K562 (cell line): ENCODE data around the gene PPARG. TPM values are rescaled to one million over a fixed set of nuclear protein-coding genes. Genes with fewer than 3 reads are reported as not detected.

Experiments
- ATAC-seq: fragments of 200-7000 bp; cut with Tn5 transposase; 3 replicates; pipeline ENCODE4 v1.9.1; 2020; ENCODE audit warnings: moderate library complexity
- BruUV-seq: library from RNA; stranded (reverse); fragments of 400-500 nt; replicated peaks from 2 replicates; lab custom pipeline; 2021; lab: Mats Ljungman, UMichigan
- CTCF ChIA-PET: fragments of 300-600 bp; formaldehyde crosslinking; extraction: SDS; loops from one replicate; lab custom pipeline; 2021; ENCODE audit warnings: low intra/inter-chr PET ratio; lab: Yijun Ruan, JAX
- POLR2A ChIA-PET: fragments of 300-600, 350-650 bp; sonication (Branson Sonifier 250); formaldehyde crosslinking; extraction: SDS; loops from one replicate; lab custom pipeline; 2021; ENCODE audit warnings: antibody characterized with exemption, inconsistent platforms; lab: Yijun Ruan, JAX
- DNase-seq, 4 experiments: peaks; one replicate each; pipeline versions ENCODE4 v3.0.0 to v3.0.0-alpha.2; 2011 to 2018; ENCODE audit warnings: low spot score in 3 of 4, mixed read lengths in 3 of 4; ENCODE audit errors: extremely low read depth in 1 of 4
- FAIRE-seq: peaks from 2 replicates; lab custom pipeline; 2011; peaks lifted over from hg19 to GRCh38; lab: Jason Lieb, UNC
- H2AFZ ChIP-seq: 2 replicates; pipeline ENCODE4 v1.6.0; 2011; ENCODE audit warnings: low read depth, low read length, control low read depth, inconsistent platforms
- H3K27ac ChIP-seq: fragments of 200-600 bp; 3 replicates; pipeline ENCODE4 v1.8.0; 2011; ENCODE audit warnings: low read depth, mild to moderate bottlenecking, control low read depth, inconsistent platforms, low read length, moderate library complexity, mixed read lengths; ENCODE audit errors: extremely low read depth
- H3K27me3 ChIP-seq, 2 experiments: fragments of 300-600 bp in 1 of 2; 2 replicates in 1 of 2; 3 replicates in 1 of 2; pipeline versions ENCODE4 v1.6.0 to v1.8.0; 2011; ENCODE audit warnings: inconsistent platforms in 2 of 2, low read length in 2 of 2, mild to moderate bottlenecking in 1 of 2, mixed read lengths in 1 of 2, moderate library complexity in 1 of 2; ENCODE audit not compliant: control insufficient read depth in 2 of 2, insufficient read depth in 2 of 2
- H3K36me3 ChIP-seq: fragments of 300-600 bp; 3 replicates; pipeline ENCODE4 v1.8.0; 2011; ENCODE audit warnings: mild to moderate bottlenecking, low read length, inconsistent platforms; ENCODE audit not compliant: control insufficient read depth, insufficient read depth
- H3K4me1 ChIP-seq, 2 experiments: fragments of 200-600 bp in 1 of 2; replicated peaks in 1 of 2; 2 replicates in 1 of 2; 3 replicates in 1 of 2; pipeline versions ENCODE4 v1.5.1 to v1.8.0; 2011; ENCODE audit warnings: inconsistent platforms in 2 of 2, low read length in 2 of 2, mild to moderate bottlenecking in 1 of 2, mixed read lengths in 1 of 2, moderate library complexity in 1 of 2; ENCODE audit not compliant: control insufficient read depth in 2 of 2, insufficient read depth in 2 of 2
- H3K4me2 ChIP-seq: 2 replicates; pipeline ENCODE4 v1.6.1; 2011; ENCODE audit warnings: low read length, control low read depth, inconsistent platforms, mixed read lengths; ENCODE audit not compliant: insufficient read depth
- H3K4me3 ChIP-seq: fragments of 200-600 bp; sonication (generic), shearing (Covaris generic); 2 replicates; pipeline ENCODE4 v1.5.1; 2016; ENCODE audit warnings: control low read depth, inconsistent platforms
- H3K79me2 ChIP-seq: fragments of 200-600 bp; 3 replicates; pipeline ENCODE4 v1.8.0; 2011; ENCODE audit warnings: low read length, inconsistent platforms; ENCODE audit not compliant: control insufficient read depth, insufficient read depth
- H3K9ac ChIP-seq, 2 experiments: 2 replicates each; pipeline versions ENCODE4 v1.6.0 to v1.6.1; 2011; ENCODE audit warnings: low read depth in 2 of 2, low read length in 2 of 2, control low read depth in 1 of 2, inconsistent platforms in 1 of 2, mild to moderate bottlenecking in 1 of 2, mixed read lengths in 1 of 2; ENCODE audit not compliant: insufficient read depth in 1 of 2
- H3K9me1 ChIP-seq: one replicate; pipeline ENCODE4 v1.6.0; 2011; ENCODE audit warnings: inconsistent platforms, mild to moderate bottlenecking, low read length, moderate library complexity; ENCODE audit not compliant: control insufficient read depth, insufficient read depth
- H3K9me3 ChIP-seq: replicated peaks from 2 replicates; pipeline ENCODE4 v1.5.1; 2011; ENCODE audit warnings: low read depth, low read length, inconsistent platforms; ENCODE audit not compliant: control insufficient read depth, insufficient read depth
- H4K20me1 ChIP-seq: replicated peaks from 2 replicates; pipeline ENCODE4 v1.6.1; 2011; ENCODE audit warnings: low read length, inconsistent platforms, mixed read lengths; ENCODE audit not compliant: control insufficient read depth, insufficient read depth
- CBX5 ChIP-seq: IDR thresholded peaks from 2 replicates; pipeline ENCODE4 v1.6.1; 2014; ENCODE audit warnings: low read depth, borderline replicate concordance
- SMAD2 ChIP-seq: fragments of 150-350 bp; IDR thresholded peaks from 2 replicates; pipeline ENCODE4 v1.6.1; 2014; ENCODE audit warnings: low read depth, mild to moderate bottlenecking, low read length
- TFE3 ChIP-seq: fragments of 450-650 bp; formaldehyde crosslinking; IDR thresholded peaks from 2 replicates; pipeline ENCODE4 v1.4.0; 2020; ENCODE audit warnings: mild to moderate bottlenecking, mixed read lengths
- ZEB2 ChIP-seq: fragments of 450-650 bp; IDR thresholded peaks from 2 replicates; pipeline ENCODE4 v1.6.1; 2016
- WGBS: fragments of 100-300 bp; shearing (Covaris generic); methylation state at CpG from one replicate; pipeline ENCODE4 v1.1.6; 2016; ENCODE audit warnings: low coverage, mixed read lengths; ENCODE audit not compliant: insufficient coverage; ENCODE audit errors: missing lambda C conversion rate; 5-methylcytosine and 5-hydroxymethylcytosine counted together
- in situ Hi-C: fragments of 300-500 bp; cut with MboI; formaldehyde crosslinking; loops from 4 replicates; pipeline ENCODE4 v1.15.0; 2018; ENCODE audit warnings: inconsistent platforms, mixed read lengths
- intact Hi-C: fragments of 100-400 bp; cut with micrococcal nuclease; formaldehyde crosslinking; loops from 2 replicates; pipeline ENCODE4 v1.14.2; 2022
- polyA plus RNA-seq, 8 experiments: library from polyadenylated mRNA; depleted of rRNA in 4 of 8; stranded (reverse) in 5 of 8; unstranded in 3 of 8; fragments of >200 nt; fragmentation: Nextera tagmentation in 2 of 8; fragmentation: Illumina TruSeq in 1 of 8; extraction: Ambion mirVana in 2 of 8; extraction: Trizol in 1 of 8; gene quantifications; 2 replicates each; pipeline versions ENCODE4 v1.2.1 to v1.2.3, GENCODE V29; 2011 to 2014; ENCODE audit warnings: inconsistent platforms in 1 of 8, missing spikeins in 1 of 8
- total RNA-seq, 7 experiments: library from RNA; depleted of rRNA in 6 of 7; stranded (reverse); fragments of >200 nt in 6 of 7; fragmentation: Illumina TruSeq in 2 of 7; extraction: Trizol in 2 of 7; gene quantifications; 2 replicates each; pipeline versions ENCODE4 v1.2.1 to v1.2.3, GENCODE V29; 2011 to 2021; ENCODE audit warnings: low replicate concordance in 1 of 7

Gene PPARG
- total and polyA plus RNA-seq, 9 of the 15 experiments (the other 6 are each of a cell fraction or from before 2014, with no cell fraction given): not detected

DNA sequence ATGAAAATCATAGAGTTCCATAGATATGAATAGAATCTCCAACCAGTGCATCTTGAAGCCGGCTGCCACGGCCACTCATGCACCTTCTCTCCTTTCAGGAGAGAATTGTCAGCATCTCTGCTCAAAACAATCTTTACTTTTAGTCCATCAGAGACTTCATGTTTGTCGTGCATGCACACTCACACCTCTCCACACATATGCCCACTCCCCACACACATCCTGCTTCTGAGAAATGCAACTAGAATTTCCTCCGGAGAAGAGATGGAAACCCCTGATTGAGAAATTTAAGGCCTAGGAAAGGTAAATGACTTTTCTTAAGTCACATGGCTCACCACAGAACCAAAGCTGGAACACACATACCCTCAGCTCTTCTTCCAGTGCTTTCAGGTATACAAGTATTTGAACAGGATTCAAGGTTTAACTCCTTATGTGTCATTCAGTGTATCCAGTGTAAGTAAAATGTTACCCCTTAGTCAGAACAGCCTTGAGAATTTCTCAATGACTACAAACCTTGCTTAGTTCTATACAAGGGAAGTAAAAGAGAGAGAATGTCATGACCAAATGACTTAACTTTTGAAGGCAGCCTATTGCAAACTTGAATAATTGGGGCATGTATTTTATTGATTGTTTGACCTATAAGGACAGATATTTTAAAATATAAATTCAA, 126.3 kb downstream of the PPARG start:
- no TSS peak for BruUV-seq
- TF ChIP-seq TFE3 (CRISPR knock-in tag): no peak
- TF ChIP-seq SMAD2: no peak
- no peak for TF ChIP-seq CBX5
- TF ChIP-seq ZEB2: no peak
- Histone ChIP-seq H3K4me1 (no peaks in the 10 kb centered on the region; a peak in 1 of 5 replicates), H3K9me1 (no peaks in the 10 kb centered on the region), H3K36me3 (no peaks in the 10 kb centered on the region), H3K79me2 (no peaks in the 10 kb centered on the region), H2AFZ (no peak overlapping the region), H3K27ac (no peak overlapping the region), H4K20me1 (no peaks in the 10 kb centered on the region), H3K9me3 (no peaks in the 10 kb centered on the region), H3K27me3 (peaks cover 4 to 16% of the 10 kb centered on the region in 2 experiments; a peak in 3 of 5 replicates), H3K9ac (no peak overlapping the region), H3K4me2 (no peak overlapping the region), H3K4me3 (no peak overlapping the region)
- ATAC-seq (no peak), DNase-seq (no peak), FAIRE-seq (no peak)
- intact Hi-C loops (no loop called here), in situ Hi-C loops (no loop called here)
- 0% methylated on average over 4 of the region's 4 CpGs for WGBS
- ChIA-PET POLR2A (interaction anchor here (1.8 kb wide), 1 partner anchor 11 kb away, joined by 5 read pairs; no protein-coding TSS in a partner anchor), CTCF (no interaction called here)
